Adipose tissue (tissue), 3 donors: ENCODE measurements around the gene C1orf210. TPM values are rescaled to one million over a fixed set of nuclear protein-coding genes. Genes with fewer than 3 reads are reported as not detected.

Experiments
- H3K27ac ChIP-seq: one replicate; pipeline ENCODE4 v1.5.1; 2013; ENCODE audit warnings: low read depth, low read length
- WGBS, 3 donors: extraction: QIAGEN DNeasy Blood & Tissue Kit; methylation state at CpG; one replicate each; pipeline ENCODE4 v1.1.7; 2013; 5-methylcytosine and 5-hydroxymethylcytosine counted together
- polyA plus RNA-seq, 3 donors: library from polyadenylated mRNA; stranded (reverse); fragments of 200-250 nt; gene quantifications; one replicate each; pipeline ENCODE4 v1.2.3, GENCODE V29; 2013
- donor health status: healthy with polysubstance abuse.
- donor health status: Bipolar disorder and iron deficiency.
- donor health status: healthy.

C1orf210 gene
- polyA plus RNA-seq, 3 donors = 0.22 to 14.5 (median 2.8) TPM

DNA sequence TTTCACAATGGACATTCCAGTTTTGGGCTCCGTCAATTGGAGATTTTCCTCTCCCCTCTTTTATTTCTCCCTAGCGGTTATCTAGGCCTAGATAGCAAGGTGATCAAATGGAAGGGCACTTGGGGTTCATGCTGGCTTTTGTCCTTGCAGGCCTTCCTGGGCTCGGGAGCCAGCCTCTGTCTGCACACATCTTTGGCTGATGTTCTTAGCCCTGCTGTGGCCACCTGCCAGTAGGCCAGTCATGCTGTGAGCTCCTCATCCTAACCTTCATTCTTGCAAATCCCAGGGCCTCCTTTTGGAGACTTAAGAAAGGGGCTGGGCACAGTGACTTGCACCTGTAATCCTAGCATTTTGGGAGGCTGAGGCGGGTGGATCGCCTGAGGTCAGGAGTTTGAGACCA, 28.9 kb upstream of the C1orf210 start:
- no peak overlapping the region for H3K27ac ChIP-seq
- 93 to 95% (median 94%) methylated on average over 5 of the region's 5 CpGs for WGBS, 3 donors

DNA sequence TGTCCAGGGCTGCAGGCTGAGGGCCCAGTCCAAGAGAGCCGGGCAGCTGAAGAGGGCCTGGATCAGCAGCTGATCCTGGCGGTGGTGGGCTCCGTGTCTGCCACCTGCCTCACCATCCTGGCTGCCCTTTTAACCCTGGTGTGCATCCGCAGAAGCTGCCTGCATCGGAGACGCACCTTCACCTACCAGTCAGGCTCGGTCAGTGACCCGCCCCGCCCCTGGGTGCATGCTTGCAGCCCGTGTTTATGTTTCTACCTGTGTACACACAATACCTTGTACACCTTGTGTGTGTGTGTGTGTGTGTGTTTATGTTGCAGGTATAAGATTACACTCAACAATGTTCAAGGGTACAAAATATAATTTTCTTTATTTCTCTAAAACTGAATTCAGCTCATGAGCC, 28.4 kb upstream of the C1orf210 start:
- no peak overlapping the region for H3K27ac ChIP-seq
- WGBS, 3 donors = 84 to 92% (median 90%) methylated on average over 10 of the region's 10 CpGs

DNA sequence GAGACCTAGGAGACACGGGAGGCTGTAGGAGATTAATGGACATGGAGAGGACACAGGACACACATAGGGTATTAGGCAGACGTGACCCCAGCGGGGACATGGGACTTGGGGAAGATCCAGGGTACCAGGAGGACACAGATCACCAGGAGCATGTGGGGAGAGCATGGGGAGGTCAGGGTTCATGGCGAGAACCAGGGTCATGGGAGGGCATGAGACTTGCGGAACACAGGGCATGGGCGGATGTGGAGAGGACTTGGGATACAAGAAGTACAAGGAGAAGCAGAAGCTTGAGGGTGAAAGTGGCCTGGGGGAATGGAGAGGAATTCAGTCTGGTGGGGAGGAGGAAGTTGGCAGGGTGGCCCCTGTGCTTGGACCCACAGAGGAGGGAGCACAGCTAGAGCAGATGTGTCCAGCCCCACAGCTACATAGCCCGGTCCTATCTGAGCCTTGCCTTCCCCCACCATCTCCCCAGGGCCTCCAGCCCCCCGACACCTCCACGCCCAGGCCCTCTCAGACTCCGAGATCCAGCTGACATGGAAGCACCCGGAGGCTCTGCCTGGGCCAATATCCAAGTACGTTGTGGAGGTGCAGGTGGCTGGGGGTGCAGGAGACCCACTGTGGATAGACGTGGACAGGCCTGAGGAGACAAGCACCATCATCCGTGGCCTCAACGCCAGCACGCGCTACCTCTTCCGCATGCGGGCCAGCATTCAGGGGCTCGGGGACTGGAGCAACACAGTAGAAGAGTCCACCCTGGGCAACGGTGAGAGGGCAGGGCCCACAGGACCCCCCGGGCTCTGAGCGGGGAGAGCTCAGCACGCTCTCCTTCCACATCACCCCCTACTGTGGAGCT, 27.5 kb upstream of the C1orf210 start:
- H3K27ac ChIP-seq = no peak overlapping the region
- 91 to 95% (median 93%) methylated on average over 24 of the region's 24 CpGs for WGBS, 3 donors

DNA sequence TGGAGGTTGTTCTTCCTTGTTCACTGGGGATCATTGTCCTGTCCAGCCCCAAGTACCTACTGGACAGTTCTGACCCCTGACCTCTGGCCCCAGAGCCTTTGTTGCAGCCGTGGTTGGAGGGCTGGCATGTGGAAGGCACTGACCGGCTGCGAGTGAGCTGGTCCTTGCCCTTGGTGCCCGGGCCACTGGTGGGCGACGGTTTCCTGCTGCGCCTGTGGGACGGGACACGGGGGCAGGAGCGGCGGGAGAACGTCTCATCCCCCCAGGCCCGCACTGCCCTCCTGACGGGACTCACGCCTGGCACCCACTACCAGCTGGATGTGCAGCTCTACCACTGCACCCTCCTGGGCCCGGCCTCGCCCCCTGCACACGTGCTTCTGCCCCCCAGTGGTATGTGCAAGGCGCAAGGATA, 26.8 kb upstream of the C1orf210 start:
- no peak overlapping the region for H3K27ac ChIP-seq
- WGBS, 3 donors = 88 to 92% (median 92%) methylated on average over 19 of the region's 19 CpGs

DNA sequence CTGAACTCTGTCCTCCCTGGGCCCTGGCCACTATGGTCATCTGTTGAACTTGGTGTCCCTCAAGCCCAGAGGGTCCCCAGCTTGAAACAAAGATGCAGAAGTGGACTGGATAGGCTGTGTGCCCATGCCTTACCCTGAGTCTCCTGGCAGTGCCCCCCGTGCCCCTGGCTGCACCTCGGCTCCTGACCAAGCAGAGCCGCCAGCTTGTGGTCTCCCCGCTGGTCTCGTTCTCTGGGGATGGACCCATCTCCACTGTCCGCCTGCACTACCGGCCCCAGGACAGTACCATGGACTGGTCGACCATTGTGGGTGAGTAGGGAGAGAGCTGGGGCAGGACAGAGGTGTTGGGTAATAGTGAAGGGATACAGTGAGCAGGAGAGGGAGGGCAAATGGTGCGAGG, 26.1 kb upstream of the C1orf210 start:
- no peak overlapping the region for H3K27ac ChIP-seq
- WGBS, 3 donors = 90 to 94% (median 92%) methylated on average over 9 of the region's 9 CpGs

DNA sequence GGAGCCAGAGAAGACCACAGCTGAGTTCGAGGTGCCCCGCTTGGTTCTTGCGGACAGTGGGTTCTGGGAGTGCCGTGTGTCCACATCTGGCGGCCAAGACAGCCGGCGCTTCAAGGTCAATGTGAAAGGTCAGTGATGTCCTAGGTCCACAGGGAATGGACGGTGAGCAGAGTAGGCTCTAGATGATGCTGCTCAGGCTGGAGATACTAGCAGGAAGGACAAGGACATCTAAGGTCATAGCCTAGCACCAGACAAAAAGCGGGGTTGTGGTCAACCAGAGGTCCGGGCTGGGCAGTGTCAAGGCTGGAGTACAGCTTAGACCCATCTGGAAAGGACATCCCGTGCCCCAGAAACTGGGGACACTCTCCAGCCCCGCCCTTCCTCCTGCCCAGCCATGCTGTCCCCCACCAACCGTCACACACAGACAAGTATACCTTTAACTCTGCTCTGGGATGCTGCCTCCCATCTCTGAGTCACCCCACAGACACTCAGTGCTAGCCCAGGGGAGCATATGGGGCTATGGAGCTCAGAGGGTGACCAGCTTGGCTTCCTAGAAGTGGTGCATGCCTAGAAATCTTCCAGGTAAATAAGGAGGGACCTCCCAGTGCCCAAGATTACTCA, 24.1 kb upstream of the C1orf210 start:
- WGBS, 3 donors = 87 to 92% (median 91%) methylated on average over 13 of the region's 13 CpGs

DNA sequence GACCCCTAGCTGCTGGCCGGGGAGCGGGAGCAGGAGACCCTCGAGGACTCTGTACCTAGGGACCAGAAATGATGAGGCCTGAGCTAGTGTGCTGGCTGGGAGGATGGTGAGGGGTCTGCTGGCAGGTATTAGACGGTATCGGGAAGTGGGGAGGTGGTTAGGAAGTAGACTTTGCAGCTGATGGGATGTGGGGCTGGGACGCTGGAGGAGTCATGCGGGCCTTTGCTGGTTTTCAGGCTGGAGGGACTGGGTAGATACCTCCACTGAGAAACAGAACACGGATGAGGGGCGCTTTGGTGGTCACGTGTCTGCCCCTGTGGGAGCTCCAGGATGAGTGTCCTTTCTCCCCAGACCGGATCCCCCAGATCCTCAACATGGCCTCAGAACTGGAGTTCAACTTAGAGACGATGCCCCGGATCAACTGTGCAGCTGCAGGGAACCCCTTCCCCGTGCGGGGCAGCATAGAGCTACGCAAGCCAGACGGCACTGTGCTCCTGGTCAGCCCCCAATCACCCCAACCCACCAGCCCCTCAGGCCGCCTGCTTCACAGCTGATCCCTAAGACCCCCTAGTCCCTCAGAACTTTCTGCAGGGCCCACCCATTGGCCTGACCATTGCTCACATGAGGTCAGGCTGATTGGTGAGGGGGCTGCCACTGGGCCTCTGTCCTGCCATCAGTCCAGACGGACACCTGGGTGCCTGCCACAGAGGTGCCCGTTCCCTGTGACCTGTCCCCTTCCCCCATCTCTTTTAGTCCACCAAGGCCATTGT, 23.4 kb upstream of the C1orf210 start:
- 94 to 97% (median 94%) methylated on average over 20 of the region's 20 CpGs for WGBS, 3 donors
- no peak overlapping the region for H3K27ac ChIP-seq

More for the DNA sequence above, 24.1 kb upstream of the C1orf210 start:
- H3K27ac ChIP-seq = no peak overlapping the region

DNA sequence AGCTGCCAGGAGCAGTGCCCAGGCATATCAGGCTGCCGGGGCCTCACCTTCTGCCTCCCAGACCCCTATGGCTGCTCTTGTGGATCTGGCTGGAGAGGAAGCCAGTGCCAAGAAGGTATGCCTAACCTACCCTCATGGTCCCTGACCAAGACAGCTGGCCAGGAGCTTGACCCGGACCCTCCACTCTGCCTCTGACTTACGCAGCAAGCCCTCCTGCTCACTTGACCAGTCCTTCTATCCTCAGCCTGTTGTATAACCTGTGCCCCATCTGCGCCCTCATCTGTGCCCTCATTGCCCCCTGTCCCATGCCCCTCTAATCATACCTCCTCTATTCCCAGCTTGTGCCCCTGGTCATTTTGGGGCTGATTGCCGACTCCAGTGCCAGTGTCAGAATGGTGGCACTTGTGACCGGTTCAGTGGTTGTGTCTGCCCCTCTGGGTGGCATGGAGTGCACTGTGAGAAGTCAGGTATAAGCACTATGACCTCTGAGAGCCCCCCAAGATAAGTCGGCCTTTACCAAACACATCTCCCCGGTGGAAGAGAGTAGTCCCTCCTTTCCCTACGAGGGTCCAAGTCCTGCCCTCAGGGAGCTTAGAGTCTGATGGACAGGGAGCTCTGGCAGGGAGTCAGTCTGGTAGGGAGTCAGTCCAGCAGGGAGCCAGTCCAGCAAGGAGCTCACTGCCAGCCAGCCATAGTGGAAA, 22.2 kb upstream of the C1orf210 start:
- no peak overlapping the region for H3K27ac ChIP-seq
- 93 to 94% (median 93%) methylated on average over 9 of the region's 9 CpGs for WGBS, 3 donors

DNA sequence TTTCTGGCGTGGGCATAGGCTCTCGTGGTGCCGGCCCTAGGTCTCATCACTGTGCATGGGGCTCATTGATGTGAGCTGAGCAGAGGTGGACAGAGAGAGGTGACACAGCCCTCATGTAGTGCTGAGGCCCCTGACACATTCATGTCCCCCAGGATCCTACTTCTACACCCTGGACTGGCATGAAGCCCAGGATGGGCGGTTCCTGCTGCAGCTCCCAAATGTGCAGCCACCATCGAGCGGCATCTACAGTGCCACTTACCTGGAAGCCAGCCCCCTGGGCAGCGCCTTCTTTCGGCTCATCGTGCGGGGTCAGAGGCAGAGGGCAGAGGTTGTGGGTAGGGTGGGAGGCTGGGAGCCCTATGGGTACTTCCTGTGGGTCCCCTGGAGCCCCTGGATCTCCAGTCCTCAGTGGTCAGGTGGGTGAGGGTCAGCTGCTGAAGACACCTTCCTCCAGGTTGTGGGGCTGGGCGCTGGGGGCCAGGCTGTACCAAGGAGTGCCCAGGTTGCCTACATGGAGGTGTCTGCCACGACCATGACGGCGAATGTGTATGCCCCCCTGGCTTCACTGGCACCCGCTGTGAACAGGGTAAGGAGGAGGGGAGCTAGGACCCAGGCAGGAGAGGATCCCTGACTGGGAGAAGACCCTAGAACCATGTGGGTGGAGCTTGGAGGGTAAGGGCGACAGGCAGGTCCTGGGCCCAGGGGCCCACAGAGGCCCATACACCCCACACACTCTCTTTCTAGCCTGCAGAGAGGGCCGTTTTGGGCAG, 21.5 kb upstream of the C1orf210 start:
- no peak overlapping the region for H3K27ac ChIP-seq
- WGBS, 3 donors = 85 to 92% (median 91%) methylated on average over 17 of the region's 17 CpGs

DNA sequence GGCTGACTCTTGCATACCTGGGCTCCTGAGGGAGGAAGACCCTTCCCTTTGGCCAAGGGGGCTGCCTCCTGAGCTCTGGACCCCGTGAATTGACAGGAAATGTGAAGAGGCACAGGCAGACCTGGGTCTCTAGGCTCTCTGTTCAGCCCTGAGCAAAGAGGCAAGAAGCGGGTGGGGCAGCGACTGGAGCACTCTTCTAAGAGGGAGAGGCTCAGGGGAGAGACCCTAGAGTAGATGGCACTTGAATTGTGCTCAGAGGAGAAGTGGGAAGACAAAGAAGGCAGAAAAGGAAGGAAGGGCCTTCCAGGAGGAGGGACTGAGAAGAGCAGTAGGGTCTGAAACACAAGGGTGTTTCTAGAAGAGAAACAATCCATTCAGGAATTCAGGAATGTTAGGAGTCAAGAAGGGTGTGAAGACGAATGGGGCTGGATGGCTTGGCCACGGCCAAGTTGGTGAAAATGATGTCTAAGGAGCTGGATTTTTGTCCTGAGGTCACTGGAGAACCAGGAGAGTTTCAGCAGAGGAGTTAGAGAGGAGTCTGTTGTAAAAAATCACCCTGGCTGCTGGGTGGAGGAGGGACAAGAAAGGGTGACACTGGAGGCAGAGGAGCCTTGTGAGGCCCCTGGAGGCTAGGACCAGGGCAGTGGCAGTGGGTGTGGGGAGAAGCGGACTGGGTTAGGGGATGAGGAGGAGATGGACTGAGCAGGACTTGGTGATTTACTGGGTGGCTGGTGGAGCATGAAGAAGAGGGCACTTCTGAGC, 20.7 kb upstream of the C1orf210 start:
- 86 to 88% (median 87%) methylated on average over 6 of the region's 6 CpGs for WGBS, 3 donors
- H3K27ac ChIP-seq = no peak overlapping the region

DNA sequence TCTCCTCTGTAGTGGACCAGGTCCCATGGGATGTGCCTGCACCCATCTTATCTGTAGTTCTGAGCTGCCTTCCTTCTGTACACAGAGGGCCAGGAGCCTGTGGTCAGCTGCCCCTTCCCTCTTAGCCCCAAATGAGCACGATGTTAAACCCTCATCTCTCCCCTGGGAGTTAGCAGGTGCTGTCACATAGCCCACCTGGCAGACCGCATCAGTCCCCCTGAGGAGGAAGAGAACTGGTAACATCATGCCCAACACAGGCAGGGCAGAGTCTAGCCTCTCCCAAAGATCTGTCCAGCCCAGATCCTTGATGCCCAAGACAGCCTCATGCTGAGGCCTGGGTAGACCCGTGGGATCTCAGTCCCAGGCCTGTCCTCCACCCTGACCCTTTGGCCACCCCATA, 20.1 kb upstream of the C1orf210 start:
- WGBS, 3 donors = 77 to 85% (median 82%) methylated on average over 3 of the region's 3 CpGs
- H3K27ac ChIP-seq = no peak overlapping the region

DNA sequence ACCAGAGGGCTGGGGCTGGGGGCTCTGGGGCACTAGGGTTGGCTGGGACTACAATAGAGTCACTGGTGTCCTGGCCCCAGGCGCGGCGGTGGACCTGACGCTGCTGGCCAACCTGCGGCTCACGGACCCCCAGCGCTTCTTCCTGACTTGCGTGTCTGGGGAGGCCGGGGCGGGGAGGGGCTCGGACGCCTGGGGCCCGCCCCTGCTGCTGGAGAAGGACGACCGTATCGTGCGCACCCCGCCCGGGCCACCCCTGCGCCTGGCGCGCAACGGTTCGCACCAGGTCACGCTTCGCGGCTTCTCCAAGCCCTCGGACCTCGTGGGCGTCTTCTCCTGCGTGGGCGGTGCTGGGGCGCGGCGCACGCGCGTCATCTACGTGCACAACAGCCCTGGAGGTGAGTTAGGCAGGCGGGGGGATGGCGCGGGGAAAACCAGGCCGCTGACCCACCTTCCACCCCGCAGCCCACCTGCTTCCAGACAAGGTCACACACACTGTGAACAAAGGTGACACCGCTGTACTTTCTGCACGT, 19.5 kb upstream of the C1orf210 start:
- no peak overlapping the region for H3K27ac ChIP-seq
- 86 to 93% (median 90%) methylated on average over 43 to 46 of the region's 46 CpGs for WGBS, 3 donors

DNA sequence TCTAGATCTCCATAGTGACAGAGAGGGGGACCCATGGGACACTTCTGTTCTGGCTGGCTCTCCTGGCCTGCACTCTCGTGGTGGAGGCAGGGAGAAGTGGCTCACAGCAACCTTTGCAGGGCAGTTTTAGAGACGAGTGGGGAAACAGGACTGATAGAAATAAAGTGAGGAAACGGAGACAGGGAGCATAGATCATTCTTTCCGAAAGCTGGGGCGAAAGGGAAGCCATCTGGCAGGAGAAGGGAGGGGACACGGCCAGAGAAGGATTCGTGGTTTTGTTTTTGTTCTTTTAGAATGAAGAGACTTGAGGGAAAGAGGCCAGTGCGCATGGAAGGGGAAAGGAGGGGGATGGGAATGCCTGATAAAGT, 18.9 kb upstream of the C1orf210 start:
- no peak overlapping the region for H3K27ac ChIP-seq
- 16 to 77% (median 22%) methylated on average over 8 of the region's 8 CpGs for WGBS, 3 donors

DNA sequence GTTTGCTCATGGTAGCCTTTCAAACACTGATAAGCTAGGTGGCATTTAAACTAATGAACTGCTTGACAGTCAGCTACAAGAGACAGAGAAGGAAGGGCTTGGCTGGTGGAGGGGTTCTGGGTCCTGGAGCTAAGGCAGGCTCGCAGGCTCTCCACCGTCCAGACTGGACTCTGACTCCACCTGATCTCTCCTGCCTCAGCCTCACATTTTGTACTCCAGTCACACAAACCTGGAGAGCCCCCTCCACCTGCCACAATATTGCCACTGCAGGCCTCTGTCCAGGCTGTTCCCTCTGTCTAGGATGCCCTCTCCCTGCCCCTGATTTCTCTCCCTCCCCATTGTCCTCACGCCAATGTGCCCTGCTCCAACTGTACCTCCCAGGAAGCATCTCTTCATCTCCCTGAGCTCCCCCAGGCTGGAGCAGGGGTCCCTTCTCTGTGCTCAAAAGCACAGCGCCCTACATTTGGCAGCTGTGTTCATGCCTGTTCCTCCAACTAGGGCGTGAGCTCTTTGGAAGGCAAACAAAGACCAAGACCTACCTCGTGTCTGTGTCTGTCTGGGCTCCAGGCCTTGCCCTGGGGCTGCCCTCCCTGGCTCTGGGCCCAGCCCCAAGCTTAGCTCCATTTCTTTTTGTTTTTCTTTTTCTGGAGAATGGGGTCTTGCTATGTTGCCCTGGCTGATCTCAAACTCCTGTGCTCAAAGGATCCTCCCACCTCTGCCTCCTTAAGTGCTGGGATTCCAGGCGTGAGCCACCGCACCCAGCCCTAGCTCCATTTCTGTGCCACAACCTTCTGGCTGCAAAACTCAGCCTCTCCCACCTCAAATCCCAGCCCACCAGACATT, 18.3 kb upstream of the C1orf210 start:
- 58 to 74% (median 63%) methylated on average over 8 of the region's 8 CpGs for WGBS, 3 donors
- H3K27ac ChIP-seq = no peak overlapping the region

DNA sequence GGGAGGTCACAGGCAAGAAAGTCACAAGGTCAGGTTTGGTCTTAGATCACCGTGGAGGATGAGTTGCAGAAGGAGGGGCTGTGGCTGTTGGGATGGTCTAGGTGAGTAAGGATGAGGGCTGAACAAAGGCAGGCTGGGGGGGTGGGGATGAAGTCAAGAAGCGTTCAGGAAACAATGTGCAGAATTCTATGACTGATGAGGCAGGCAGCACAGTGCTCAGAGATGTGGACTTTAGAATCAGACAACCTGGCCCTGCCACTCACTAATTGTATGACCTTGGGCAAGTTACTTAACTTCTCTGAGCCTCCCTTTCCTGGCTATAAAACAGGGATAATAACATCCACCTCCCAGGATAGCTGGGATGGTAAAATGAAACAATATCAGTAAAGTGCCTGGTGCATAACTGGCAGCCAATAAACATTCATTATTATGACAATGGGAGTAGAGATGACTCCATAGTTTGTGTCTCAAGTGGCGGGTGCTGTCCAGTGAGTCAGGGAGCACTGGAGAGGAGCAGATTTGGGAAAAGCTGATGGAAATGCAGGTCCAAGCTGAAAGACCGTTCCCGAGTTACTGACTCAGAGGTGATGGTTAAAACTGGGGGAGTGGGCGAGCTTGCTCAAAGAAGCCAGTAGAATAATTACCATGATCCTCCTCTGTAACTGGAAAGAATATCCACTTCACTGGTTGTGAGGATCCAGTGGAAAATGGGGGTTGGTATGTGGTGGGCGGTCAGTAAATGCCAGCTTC, 17.5 kb upstream of the C1orf210 start:
- H3K27ac ChIP-seq = no peak overlapping the region
- WGBS, 3 donors = 59 to 65% (median 64%) methylated on average over 7 of the region's 7 CpGs

DNA sequence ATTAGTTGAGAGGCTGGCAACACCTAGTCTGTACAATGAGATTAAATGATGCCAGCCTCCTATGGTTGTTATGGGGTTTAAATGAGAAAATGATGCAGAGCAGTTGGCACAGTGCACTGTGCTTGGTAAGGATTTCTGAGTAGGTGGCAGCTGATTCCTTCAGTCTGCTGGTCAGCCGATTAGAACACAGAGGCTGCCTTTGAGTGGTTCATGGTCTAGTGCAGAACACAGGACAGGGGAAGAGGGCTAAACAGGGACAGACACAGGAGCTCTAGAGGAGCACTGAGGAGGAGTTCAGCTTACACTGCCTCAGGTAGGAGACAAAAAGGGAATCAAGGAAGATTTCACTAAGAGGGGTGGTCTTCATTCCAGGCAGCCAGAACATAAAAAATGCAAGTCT, 16.8 kb upstream of the C1orf210 start:
- H3K27ac ChIP-seq = no peak overlapping the region
- WGBS, 3 donors = 77 to 87% (median 77%) methylated on average over 1 of the region's 1 CpG
